ENCODE data around the gene KAT6B.

The KAT6B gene

DNA sequence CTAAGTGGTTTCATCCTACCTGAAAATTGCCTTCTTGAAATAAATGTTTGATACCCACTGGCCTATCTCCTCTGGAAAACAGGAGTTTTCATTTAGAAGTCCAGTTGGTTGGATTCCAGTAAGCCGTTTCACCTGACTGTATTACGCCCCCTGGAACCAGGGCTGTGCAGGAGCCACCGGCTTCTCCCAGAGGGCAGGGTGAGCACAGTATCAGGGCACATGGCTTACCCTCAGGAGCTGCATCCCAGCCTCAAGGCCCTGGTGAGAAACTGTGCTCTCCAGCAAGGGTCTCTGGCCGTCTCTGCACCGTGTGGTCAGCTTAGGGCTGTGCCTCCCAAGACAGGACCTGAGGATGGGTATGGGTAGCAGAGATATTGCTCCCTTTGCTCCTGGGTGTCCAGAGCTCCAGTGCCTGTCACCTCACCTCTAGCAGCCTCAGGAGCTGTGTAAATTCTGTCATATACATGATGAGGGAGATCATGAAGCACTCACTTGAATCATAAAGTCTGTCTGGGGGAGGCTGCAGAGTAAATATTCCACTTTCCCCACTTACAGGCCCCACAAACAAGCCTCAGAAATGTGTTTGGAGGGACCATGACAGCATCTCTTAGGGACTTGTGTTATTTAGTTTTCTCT lies 175.4 kb downstream of the KAT6B start:
- Histone ChIP-seq H3K27ac (no peak overlapping the region), H3K4me3 (no peak overlapping the region)
- TF ChIP-seq, protein P1, sequence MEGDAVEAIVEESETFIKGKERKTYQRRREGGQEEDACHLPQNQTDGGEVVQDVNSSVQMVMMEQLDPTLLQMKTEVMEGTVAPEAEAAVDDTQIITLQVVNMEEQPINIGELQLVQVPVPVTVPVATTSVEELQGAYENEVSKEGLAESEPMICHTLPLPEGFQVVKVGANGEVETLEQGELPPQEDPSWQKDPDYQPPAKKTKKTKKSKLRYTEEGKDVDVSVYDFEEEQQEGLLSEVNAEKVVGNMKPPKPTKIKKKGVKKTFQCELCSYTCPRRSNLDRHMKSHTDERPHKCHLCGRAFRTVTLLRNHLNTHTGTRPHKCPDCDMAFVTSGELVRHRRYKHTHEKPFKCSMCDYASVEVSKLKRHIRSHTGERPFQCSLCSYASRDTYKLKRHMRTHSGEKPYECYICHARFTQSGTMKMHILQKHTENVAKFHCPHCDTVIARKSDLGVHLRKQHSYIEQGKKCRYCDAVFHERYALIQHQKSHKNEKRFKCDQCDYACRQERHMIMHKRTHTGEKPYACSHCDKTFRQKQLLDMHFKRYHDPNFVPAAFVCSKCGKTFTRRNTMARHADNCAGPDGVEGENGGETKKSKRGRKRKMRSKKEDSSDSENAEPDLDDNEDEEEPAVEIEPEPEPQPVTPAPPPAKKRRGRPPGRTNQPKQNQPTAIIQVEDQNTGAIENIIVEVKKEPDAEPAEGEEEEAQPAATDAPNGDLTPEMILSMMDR (IDR thresholded peaks at IDR 0.05), result no peak

DNA sequence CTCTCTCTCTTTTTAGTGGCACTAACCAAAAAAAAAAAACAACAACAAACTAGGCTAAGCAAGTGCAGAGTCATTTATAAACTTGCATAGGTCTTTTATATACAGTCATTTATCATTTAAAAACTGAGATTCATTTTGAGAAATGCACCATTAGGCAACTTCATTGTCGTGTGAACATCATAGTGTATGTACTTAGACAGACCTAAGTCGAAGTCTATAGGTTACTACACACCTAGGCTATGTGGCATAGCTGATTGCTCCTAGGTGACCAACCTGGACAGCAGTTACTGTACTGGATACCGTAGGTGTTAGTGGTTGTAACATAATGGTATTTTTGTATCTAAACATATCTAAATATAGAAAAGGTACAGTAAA lies 175.9 kb downstream of the KAT6B start:
- no peak for DNase-seq (ENCODE audit: low spot score)
- no peak overlapping the region for H3K4me3 ChIP-seq
- no peak overlapping the region for H3K27ac ChIP-seq
- TF ChIP-seq, protein P1 (IDR thresholded peaks at IDR 0.05), result no peak

More for the DNA sequence above, 175.4 kb downstream of the KAT6B start:
- no peak for DNase-seq (ENCODE audit: low spot score)

DNA sequence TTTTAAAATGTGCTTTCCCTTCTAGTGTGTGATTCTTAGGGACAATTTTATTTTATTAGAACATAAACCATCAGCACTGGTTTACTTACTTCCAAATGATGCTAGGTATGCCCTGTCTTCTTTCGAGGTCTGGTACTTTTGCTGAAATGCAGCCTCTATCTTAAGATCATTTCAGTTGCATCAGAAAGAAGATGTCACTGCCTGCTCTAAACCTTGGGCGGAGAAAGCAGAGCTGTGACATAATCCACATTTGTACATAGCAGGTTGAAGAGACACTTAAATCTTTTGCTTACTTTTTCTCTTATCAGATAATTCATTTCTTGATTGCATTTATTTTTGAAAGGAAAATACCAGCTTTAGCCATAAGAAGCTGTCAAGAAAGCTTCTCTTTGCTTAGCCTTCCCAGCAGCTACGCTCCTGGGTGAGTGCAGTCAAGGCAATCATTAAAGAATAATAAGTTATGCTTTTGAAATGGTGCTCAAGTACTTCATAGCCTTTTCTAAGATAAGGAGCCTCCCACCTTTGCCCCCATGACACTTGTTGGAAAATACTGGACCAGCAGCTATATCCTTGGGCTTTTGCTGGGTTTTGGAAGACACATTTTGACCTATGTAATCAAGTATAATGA lies 176.7 kb downstream of the KAT6B start:
- H3K27ac ChIP-seq, result no peak overlapping the region
- TF ChIP-seq, protein P1 (IDR thresholded peaks at IDR 0.05), result no peak
- DNase-seq (ENCODE audit: low spot score), result no peak
- H3K4me3 ChIP-seq, result no peak overlapping the region

DNA sequence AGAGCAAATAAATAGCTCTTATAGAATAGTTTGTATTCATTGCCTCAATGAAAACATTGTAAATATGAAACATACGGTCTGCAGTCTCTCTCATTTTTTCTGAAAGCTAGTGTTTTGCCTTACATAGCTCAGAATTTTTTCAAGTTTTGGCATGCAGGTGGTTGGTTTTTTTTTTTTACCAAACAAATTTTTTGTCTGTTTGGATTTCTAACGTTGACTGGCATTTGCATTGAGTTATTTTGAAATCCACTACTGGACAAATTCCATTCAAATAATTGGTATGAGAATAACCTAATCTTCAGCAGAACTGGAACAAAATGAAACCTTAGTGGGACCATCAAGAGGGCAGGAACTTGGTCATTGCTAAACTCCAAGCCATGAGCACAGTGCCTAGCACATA lies 177.5 kb downstream of the KAT6B start:
- H3K27ac ChIP-seq, result no peak overlapping the region
- TF ChIP-seq, protein P1 (IDR thresholded peaks at IDR 0.05), result no peak
- no peak overlapping the region for H3K4me3 ChIP-seq
- DNase-seq (ENCODE audit: low spot score), result no peak

DNA sequence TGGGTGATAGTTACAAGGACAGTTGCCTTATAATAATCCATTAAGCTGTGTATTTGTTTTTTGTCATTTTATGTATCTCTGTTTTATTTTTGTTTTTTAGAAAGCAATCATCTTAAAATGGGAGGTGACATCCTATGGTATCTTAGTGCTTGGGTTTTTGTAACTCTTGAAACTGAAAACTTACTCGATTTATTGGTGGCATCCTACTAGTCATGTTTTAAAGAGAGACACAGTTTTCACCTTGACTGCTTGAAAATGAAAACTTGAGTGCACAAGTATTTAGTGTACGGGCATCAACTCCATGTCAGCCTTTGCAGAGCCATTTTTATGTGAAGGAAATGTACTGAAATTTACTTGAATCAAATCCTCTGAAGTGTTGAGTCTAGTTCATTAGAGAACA lies 181.2 kb downstream of the KAT6B start:
- TF ChIP-seq, protein P1 (IDR thresholded peaks at IDR 0.05), result no peak
- Histone ChIP-seq H3K4me3 (no peak overlapping the region), H3K27ac (no peak overlapping the region)
- DNase-seq (ENCODE audit: low spot score), result no peak

DNA sequence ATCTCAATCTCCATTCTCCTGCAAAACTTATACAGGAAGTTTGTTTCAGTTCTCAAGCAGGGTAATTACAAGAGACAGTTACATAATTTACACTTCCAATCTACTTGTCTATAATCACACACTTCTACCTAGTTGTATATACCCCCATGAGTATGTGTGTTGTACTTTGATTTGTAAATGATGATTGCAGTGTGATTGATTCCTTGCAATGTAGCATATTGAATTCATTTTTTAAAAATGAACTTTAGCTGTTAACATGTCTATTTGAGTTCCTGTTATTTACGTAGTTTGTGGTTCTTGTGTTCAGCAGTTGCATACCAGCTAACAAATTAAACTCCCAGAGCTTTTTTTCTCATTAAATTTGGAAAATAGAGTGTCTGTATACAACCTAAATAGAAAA lies 182.6 kb downstream of the KAT6B start:
- no peak overlapping the region for H3K4me3 ChIP-seq
- TF ChIP-seq, protein P1 (IDR thresholded peaks at IDR 0.05), result no peak

DNA sequence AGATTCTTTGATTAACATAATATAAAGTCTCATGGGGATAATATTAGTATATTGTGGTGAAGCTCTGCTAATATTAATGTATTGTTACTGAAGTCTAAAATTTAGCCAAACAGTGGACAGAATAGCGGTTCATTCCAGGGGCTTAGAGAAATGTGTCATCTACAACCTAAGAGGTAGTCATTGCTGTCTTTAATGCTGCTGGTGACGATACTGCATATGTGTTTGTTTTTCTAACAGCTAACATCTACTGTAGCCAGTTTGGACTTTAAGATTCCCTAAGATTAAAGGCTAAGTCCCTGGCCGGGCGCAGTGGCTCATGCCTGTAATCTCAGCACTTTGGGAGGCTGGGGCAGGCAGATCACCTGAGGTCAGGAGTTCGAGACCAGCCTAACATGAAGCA lies 183.0 kb downstream of the KAT6B start:
- DNase-seq (ENCODE audit: low spot score), result no peak
- Histone ChIP-seq H3K27ac (no peak overlapping the region), H3K4me3 (no peak overlapping the region)
- TF ChIP-seq, protein P1 (IDR thresholded peaks at IDR 0.05), result no peak

More for the DNA sequence above, 182.6 kb downstream of the KAT6B start:
- DNase-seq (ENCODE audit: low spot score), result no peak
- no peak overlapping the region for H3K27ac ChIP-seq

Measured in coronary artery (tissue), 2 donors.